Sigmoid colon (tissue), 4 donors: Measurements from ENCODE around the gene PTPN21.

Experiments used
- CTCF ChIP-seq, 4 experiments: fragments of 450-650 bp in 3 of 4; fragments of 200-600 bp in 1 of 4; IDR thresholded peaks; one replicate each; pipeline ENCODE4 v1.5.1; 2016 to 2019; ENCODE audit warnings: antibody characterized with exemption in 4 of 4, mild to moderate bottlenecking in 3 of 4, moderate library complexity in 2 of 4
- POLR2A ChIP-seq, 2 donors: fragments of 450-650 bp; IDR thresholded peaks; one replicate each; pipeline ENCODE4 v1.6.1; 2016; ENCODE audit warnings: antibody characterized with exemption in 2 of 2, mild to moderate bottlenecking in 2 of 2, moderate library complexity in 2 of 2
- POLR2AphosphoS5 ChIP-seq, 4 donors: sonication (generic); formaldehyde crosslinking; IDR thresholded peaks; one replicate each; pipeline ENCODE4 v1.6.1; 2017; ENCODE audit warnings: antibody characterized with exemption in 4 of 4

GRCh38 chr14:88499225-88499624 lies 55.6 kb downstream of the PTPN21 start:
- TF ChIP-seq CTCF (IDR thresholded peaks at IDR 0.05) (no peak), POLR2A (IDR thresholded peaks at IDR 0.05) (no peak), POLR2AphosphoS5 (IDR thresholded peaks at IDR 0.05) (no peak)
